K562 (cell line): ENCODE results near the gene OSBPL10.

ENCODE experiments used
- ATF7 ChIP-seq: fragments of 450-650 bp; IDR thresholded peaks from 2 replicates; pipeline ENCODE4 v1.7.1; 2014; ENCODE audit warnings: mild to moderate bottlenecking, moderate library complexity
- CXXC5 ChIP-seq: fragments of 250-450 bp; sonication (Bioruptor Pico); IDR thresholded peaks from 2 replicates; pipeline ENCODE4 v1.8.0; 2022; ENCODE audit warnings: inconsistent platforms, mild to moderate bottlenecking, moderate library complexity
- E2F4 ChIP-seq: sonication (generic); formaldehyde crosslinking; IDR thresholded peaks from 2 replicates; pipeline ENCODE4 v1.8.0; 2022; ENCODE audit warnings: mild to moderate bottlenecking, low read depth, missing genetic modification reagents
- HINFP ChIP-seq: fragments of 450-650 bp; conservative IDR thresholded peaks from 2 replicates; pipeline ENCODE4 v1.6.1; 2016; ENCODE audit warnings: missing genetic modification characterization, low read depth, mild to moderate bottlenecking, control low read depth, missing compliant biosample characterization
- NBN ChIP-seq: fragments of 450-650 bp; IDR thresholded peaks from 2 replicates; pipeline ENCODE4 v1.6.1; 2016; ENCODE audit warnings: low read depth, mild to moderate bottlenecking
- NCOA4 ChIP-seq: fragments of 450-650 bp; IDR thresholded peaks from 2 replicates; pipeline ENCODE4 v1.6.1; 2018; ENCODE audit warnings: mild to moderate bottlenecking; ENCODE audit not compliant: partially characterized antibody
- RBFOX2 ChIP-seq: fragments of 200-400 bp; formaldehyde crosslinking; IDR thresholded peaks from 2 replicates; pipeline ENCODE4 v1.6.1; 2017; ENCODE audit warnings: low read depth, mild to moderate bottlenecking, low read length, moderate library complexity
- RCOR1 ChIP-seq, 2 experiments: IDR thresholded peaks; 2 replicates each; pipeline ENCODE4 v1.6.1; 2012; ENCODE audit warnings: low read depth in 2 of 2, low read length in 2 of 2, borderline replicate concordance in 1 of 2, improper control_type of control experiment in 1 of 2
- REST ChIP-seq, 2 experiments: fragments of 450-650 bp; formaldehyde crosslinking in 1 of 2; IDR thresholded peaks; 2 replicates each; pipeline versions ENCODE4 v1.4.0 to v1.6.1; 2014 to 2020; ENCODE audit warnings: mild to moderate bottlenecking in 2 of 2, borderline replicate concordance in 1 of 2, low read depth in 1 of 2
- SIN3A ChIP-seq, 2 experiments: fragments of 150-350 bp in 1 of 2; IDR thresholded peaks; 2 replicates each; pipeline ENCODE4 v1.6.1; 2011 to 2016; ENCODE audit warnings: borderline replicate concordance in 2 of 2, low read depth in 2 of 2, low read length in 2 of 2, mild to moderate bottlenecking in 2 of 2, moderate library complexity in 2 of 2; ENCODE audit not compliant: control insufficient read depth in 1 of 2
- SRF ChIP-seq, 2 experiments: fragments of 250-450, 450-650 bp in 1 of 2; sonication (Bioruptor Pico) in 1 of 2; sonication (generic) in 1 of 2; formaldehyde crosslinking; IDR thresholded peaks; 2 replicates each; pipeline versions ENCODE4 v1.5.0 to v1.5.1; 2020 to 2022; ENCODE audit warnings: mild to moderate bottlenecking in 1 of 2, missing genetic modification reagents in 1 of 2
- STAT5B ChIP-seq: fragments of 250-450 bp; sonication (Bioruptor Pico); IDR thresholded peaks from 2 replicates; pipeline ENCODE4 v1.8.0; 2021; ENCODE audit warnings: mild to moderate bottlenecking, inconsistent platforms
- UBTF ChIP-seq, 2 experiments: IDR thresholded peaks; 2 replicates each; pipeline ENCODE4 v1.6.1; 2012; ENCODE audit warnings: improper control_type of control experiment in 2 of 2, low read depth in 2 of 2, low read length in 2 of 2, borderline replicate concordance in 1 of 2
- ZBTB33 ChIP-seq: sonication (generic); formaldehyde crosslinking; IDR thresholded peaks from 2 replicates; pipeline ENCODE4 v1.8.1; 2023; ENCODE audit warnings: mild to moderate bottlenecking, missing genetic modification reagents

GRCh38 chr3:31962801-31963205 is 18.3 kb downstream of the OSBPL10 start:
- TF ChIP-seq REST (IDR thresholded peaks at IDR 0.05; ENCODE audit: borderline replicate concordance): no peak
- TF ChIP-seq REST (CRISPR knock-in tag; IDR thresholded peaks at IDR 0.05; ENCODE audit: low read depth): no peak
- no peak for TF ChIP-seq NCOA4
- TF ChIP-seq NBN: no peak
- TF ChIP-seq STAT5B (CRISPR knock-in tag): no peak
- no peak for TF ChIP-seq RCOR1 (IDR thresholded peaks at IDR 0.05; ENCODE audit: borderline replicate concordance in 1 of 2, low read depth in 2 of 2, low read length in 2 of 2)
- TF ChIP-seq UBTF (IDR thresholded peaks at IDR 0.05; ENCODE audit: borderline replicate concordance in 1 of 2, low read depth in 2 of 2, low read length in 2 of 2): no peak
- no peak for TF ChIP-seq E2F4 (CRISPR knock-in tag)
- TF ChIP-seq ZBTB33 (CRISPR knock-in tag): no peak
- TF ChIP-seq ATF7: no peak
- no peak for TF ChIP-seq HINFP (tag)
- no peak for TF ChIP-seq CXXC5 (CRISPR knock-in tag)
- TF ChIP-seq SRF (CRISPR knock-in tag; IDR thresholded peaks at IDR 0.05): no peak
- TF ChIP-seq RBFOX2: no peak
- TF ChIP-seq SIN3A (IDR thresholded peaks at IDR 0.05; ENCODE audit: borderline replicate concordance in 2 of 2, control insufficient read depth in 1 of 2, low read depth in 2 of 2, low read length in 2 of 2): no peak
